ENCODE results near the gene ANKH. TPM values are rescaled to one million over a fixed set of nuclear protein-coding genes. Genes with fewer than 3 reads are reported as not detected.
A peak's percentile ranks its signal among the peaks of the same experiment; 100 is the strongest.
"Not testable (repeated sequence)": the region's sequence is repeated elsewhere in the genome, so short reads cannot be mapped to it uniquely, and the experiment has no call there.

ANKH gene
- total RNA-seq (2012; rRNA removed), result 44.3 and 46.9 TPM in 2 replicates

GRCh38 chr5:14871214-14872069, at the start of gene ANKH:
TSS of gene ANKH (minus strand) at chr5:14871778. CDS start at chr5:14871447, 331 bp downstream.
- Histone ChIP-seq H3K4me3 (ENCODE audit: low read length) (peak within 1 kb of the TSS; percentile 87), H3K4me1 (ENCODE audit: control insufficient read depth, insufficient read depth, low read length) (peaks cover 18% of the 10 kb centered on the region), H3K36me3 (ENCODE audit: insufficient read depth, low read length) (no peaks in the 10 kb centered on the region), H3K27me3 (ENCODE audit: control insufficient read depth, insufficient read depth, low read length) (no peaks in the 10 kb centered on the region), H3K4me2 (ENCODE audit: low read length) (peak within 1 kb of the TSS; percentile 97), H3K9ac (ENCODE audit: low read depth, low read length) (peak within 1 kb of the TSS; percentile 92), H3K9me3 (replicated peaks; ENCODE audit: low read length) (no peaks in the 10 kb centered on the region)

- no peak overlapping the region for H3K4me2 ChIP-seq (ENCODE audit: low read length)
- no peak overlapping the region for H3K4me3 ChIP-seq (ENCODE audit: low read length)
- H3K36me3 ChIP-seq (ENCODE audit: insufficient read depth, low read length), result no peaks in the 10 kb centered on the region
- H3K27me3 ChIP-seq (ENCODE audit: control insufficient read depth, insufficient read depth, low read length), result no peaks in the 10 kb centered on the region
- peaks cover 36% of the 10 kb centered on the region for H3K4me1 ChIP-seq (ENCODE audit: control insufficient read depth, insufficient read depth, low read length)
- H3K9me3 ChIP-seq (replicated peaks; ENCODE audit: low read length), result no peaks in the 10 kb centered on the region
- H3K9ac ChIP-seq (ENCODE audit: low read depth, low read length), result no peak overlapping the region
Measured at GRCh38 chr5:14920121-14920520, 48.5 kb upstream of the ANKH start.

GRCh38 chr5:14919106-14919505, 47.5 kb upstream of the ANKH start:
- H3K4me1 ChIP-seq (ENCODE audit: control insufficient read depth, insufficient read depth, low read length), result peaks cover 40% of the 10 kb centered on the region
- not testable (repeated sequence) for H3K4me3 ChIP-seq (ENCODE audit: low read length); H3K9me3 ChIP-seq (replicated peaks; ENCODE audit: low read length); H3K9ac ChIP-seq (ENCODE audit: low read depth, low read length); H3K4me2 ChIP-seq (ENCODE audit: low read length); H3K36me3 ChIP-seq (ENCODE audit: insufficient read depth, low read length); H3K27me3 ChIP-seq (ENCODE audit: control insufficient read depth, insufficient read depth, low read length)

- Histone ChIP-seq H3K4me1 (ENCODE audit: control insufficient read depth, insufficient read depth, low read length) (peaks cover 43% of the 10 kb centered on the region), H3K27me3 (ENCODE audit: control insufficient read depth, insufficient read depth, low read length) (no peaks in the 10 kb centered on the region), H3K9me3 (replicated peaks; ENCODE audit: low read length) (no peaks in the 10 kb centered on the region), H3K36me3 (ENCODE audit: insufficient read depth, low read length) (no peaks in the 10 kb centered on the region), H3K4me3 (ENCODE audit: low read length) (no peak overlapping the region), H3K9ac (ENCODE audit: low read depth, low read length) (no peak overlapping the region), H3K4me2 (ENCODE audit: low read length) (no peak overlapping the region)
Measured at GRCh38 chr5:14917719-14918118, 46.1 kb upstream of the ANKH start.

- H3K9ac ChIP-seq (ENCODE audit: low read depth, low read length), result no peak overlapping the region
- peaks cover 42% of the 10 kb centered on the region for H3K4me1 ChIP-seq (ENCODE audit: control insufficient read depth, insufficient read depth, low read length)
- H3K4me2 ChIP-seq (ENCODE audit: low read length), result peak overlapping the region; percentile 11
Measured at GRCh38 chr5:14915291-14915952, 43.8 kb upstream of the ANKH start.

GRCh38 chr5:14914623-14915260, 43.2 kb upstream of the ANKH start:
- peak overlapping the region; percentile 47 for H3K4me2 ChIP-seq (ENCODE audit: low read length)
- H3K4me3 ChIP-seq (ENCODE audit: low read length), result no peak overlapping the region
- H3K4me1 ChIP-seq (ENCODE audit: control insufficient read depth, insufficient read depth, low read length), result peaks cover 35% of the 10 kb centered on the region
- H3K27me3 ChIP-seq (ENCODE audit: control insufficient read depth, insufficient read depth, low read length), result no peaks in the 10 kb centered on the region
- no peaks in the 10 kb centered on the region for H3K36me3 ChIP-seq (ENCODE audit: insufficient read depth, low read length)
- no peak overlapping the region for H3K9ac ChIP-seq (ENCODE audit: low read depth, low read length)
- H3K9me3 ChIP-seq (replicated peaks; ENCODE audit: low read length), result no peaks in the 10 kb centered on the region

More at GRCh38 chr5:14915291-14915952, 43.8 kb upstream of the ANKH start:
- no peaks in the 10 kb centered on the region for H3K36me3 ChIP-seq (ENCODE audit: insufficient read depth, low read length)
- H3K4me3 ChIP-seq (ENCODE audit: low read length), result no peak overlapping the region
- no peaks in the 10 kb centered on the region for H3K27me3 ChIP-seq (ENCODE audit: control insufficient read depth, insufficient read depth, low read length)
- no peaks in the 10 kb centered on the region for H3K9me3 ChIP-seq (replicated peaks; ENCODE audit: low read length)

GRCh38 chr5:14914193-14914592, 42.6 kb upstream of the ANKH start:
- Histone ChIP-seq H3K9me3 (replicated peaks; ENCODE audit: low read length) (no peaks in the 10 kb centered on the region), H3K4me1 (ENCODE audit: control insufficient read depth, insufficient read depth, low read length) (peaks cover 35% of the 10 kb centered on the region)

GRCh38 chr5:14913096-14913495, 41.5 kb upstream of the ANKH start:
- no peaks in the 10 kb centered on the region for H3K9me3 ChIP-seq (replicated peaks; ENCODE audit: low read length)
- H3K4me2 ChIP-seq (ENCODE audit: low read length), result no peak overlapping the region
- no peaks in the 10 kb centered on the region for H3K36me3 ChIP-seq (ENCODE audit: insufficient read depth, low read length)
- no peak overlapping the region for H3K4me3 ChIP-seq (ENCODE audit: low read length)
- peaks cover 41% of the 10 kb centered on the region for H3K4me1 ChIP-seq (ENCODE audit: control insufficient read depth, insufficient read depth, low read length)
- no peaks in the 10 kb centered on the region for H3K27me3 ChIP-seq (ENCODE audit: control insufficient read depth, insufficient read depth, low read length)
- no peak overlapping the region for H3K9ac ChIP-seq (ENCODE audit: low read depth, low read length)

More at GRCh38 chr5:14914193-14914592, 42.6 kb upstream of the ANKH start:
- H3K4me3 ChIP-seq (ENCODE audit: low read length), result no peak overlapping the region
- H3K27me3 ChIP-seq (ENCODE audit: control insufficient read depth, insufficient read depth, low read length), result no peaks in the 10 kb centered on the region
- H3K36me3 ChIP-seq (ENCODE audit: insufficient read depth, low read length), result no peaks in the 10 kb centered on the region
- H3K9ac ChIP-seq (ENCODE audit: low read depth, low read length), result no peak overlapping the region
- H3K4me2 ChIP-seq (ENCODE audit: low read length), result peak overlapping the region; percentile 47

GRCh38 chr5:14912206-14912605, 40.6 kb upstream of the ANKH start:
- H3K27me3 ChIP-seq (ENCODE audit: control insufficient read depth, insufficient read depth, low read length), result no peaks in the 10 kb centered on the region

GRCh38 chr5:14909369-14909768, 37.8 kb upstream of the ANKH start:
- Histone ChIP-seq H3K36me3 (ENCODE audit: insufficient read depth, low read length) (no peaks in the 10 kb centered on the region), H3K4me3 (ENCODE audit: low read length) (no peak overlapping the region), H3K27me3 (ENCODE audit: control insufficient read depth, insufficient read depth, low read length) (no peaks in the 10 kb centered on the region), H3K9ac (ENCODE audit: low read depth, low read length) (no peak overlapping the region), H3K4me2 (ENCODE audit: low read length) (no peak overlapping the region), H3K4me1 (ENCODE audit: control insufficient read depth, insufficient read depth, low read length) (peaks cover 18% of the 10 kb centered on the region), H3K9me3 (replicated peaks; ENCODE audit: low read length) (no peaks in the 10 kb centered on the region)

More at GRCh38 chr5:14912206-14912605, 40.6 kb upstream of the ANKH start:
- H3K4me1 ChIP-seq (ENCODE audit: control insufficient read depth, insufficient read depth, low read length), result peaks cover 36% of the 10 kb centered on the region
- H3K9me3 ChIP-seq (replicated peaks; ENCODE audit: low read length), result no peaks in the 10 kb centered on the region
- no peaks in the 10 kb centered on the region for H3K36me3 ChIP-seq (ENCODE audit: insufficient read depth, low read length)
- no peak overlapping the region for H3K9ac ChIP-seq (ENCODE audit: low read depth, low read length)
- no peak overlapping the region for H3K4me2 ChIP-seq (ENCODE audit: low read length)
- no peak overlapping the region for H3K4me3 ChIP-seq (ENCODE audit: low read length)

GRCh38 chr5:14908172-14908571, 36.6 kb upstream of the ANKH start:
- peaks cover 13% of the 10 kb centered on the region for H3K4me1 ChIP-seq (ENCODE audit: control insufficient read depth, insufficient read depth, low read length)
- no peak overlapping the region for H3K4me2 ChIP-seq (ENCODE audit: low read length)
- H3K9me3 ChIP-seq (replicated peaks; ENCODE audit: low read length), result no peaks in the 10 kb centered on the region
- no peak overlapping the region for H3K4me3 ChIP-seq (ENCODE audit: low read length)
- no peak overlapping the region for H3K9ac ChIP-seq (ENCODE audit: low read depth, low read length)
- no peaks in the 10 kb centered on the region for H3K27me3 ChIP-seq (ENCODE audit: control insufficient read depth, insufficient read depth, low read length)
- no peaks in the 10 kb centered on the region for H3K36me3 ChIP-seq (ENCODE audit: insufficient read depth, low read length)

All from skeletal muscle satellite cell (primary cell).